Kidney tubule cell (primary cell): Measurements from ENCODE around the gene SFT2D3.

Source experiments
- DNase-seq: peaks from one replicate; pipeline ENCODE4 v3.0.0-alpha.2; 2018; ENCODE audit warnings: low spot score

SFT2D3 gene

DNA sequence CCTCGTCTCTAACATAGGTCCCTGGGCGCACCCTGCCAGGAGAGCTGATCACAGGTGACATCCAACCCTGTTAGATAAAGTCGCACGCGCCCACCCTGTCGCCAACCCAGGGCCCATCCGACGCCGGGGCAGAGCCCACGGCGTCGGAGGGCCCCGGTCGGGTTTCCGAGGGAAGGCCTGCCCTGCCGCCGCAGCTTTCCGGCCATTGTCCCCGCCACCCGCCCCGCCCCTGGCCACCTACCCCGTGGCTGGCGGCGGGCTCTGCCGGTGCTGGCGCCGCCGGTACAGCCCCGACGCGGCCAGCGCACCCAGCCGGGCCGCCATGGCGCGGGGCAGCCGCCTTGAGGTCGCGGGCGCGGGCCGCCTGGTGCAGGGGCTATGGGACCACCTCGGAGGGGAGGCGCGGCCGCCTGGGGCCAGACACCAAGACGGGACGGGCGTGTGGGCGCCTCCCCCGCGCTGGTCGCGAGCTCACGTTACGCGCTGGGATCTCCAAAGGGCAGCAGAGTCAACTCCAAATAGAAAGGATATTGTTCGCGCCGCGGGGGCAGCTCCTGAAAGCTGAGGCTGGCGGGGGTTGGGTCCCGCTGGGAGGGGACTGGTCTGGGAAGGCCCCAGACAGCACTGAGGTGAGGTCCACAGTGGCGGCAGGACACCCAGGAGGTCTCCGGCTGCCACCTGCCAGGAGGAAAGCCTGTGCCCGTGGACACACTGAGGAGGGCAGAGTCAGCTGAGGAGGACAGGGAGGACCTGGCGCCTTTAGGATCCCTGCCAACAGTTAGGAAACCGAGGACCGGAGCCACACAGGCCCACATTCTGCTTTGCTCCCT lies 37.0 kb upstream of the SFT2D3 start:
- no peak for DNase-seq

DNA sequence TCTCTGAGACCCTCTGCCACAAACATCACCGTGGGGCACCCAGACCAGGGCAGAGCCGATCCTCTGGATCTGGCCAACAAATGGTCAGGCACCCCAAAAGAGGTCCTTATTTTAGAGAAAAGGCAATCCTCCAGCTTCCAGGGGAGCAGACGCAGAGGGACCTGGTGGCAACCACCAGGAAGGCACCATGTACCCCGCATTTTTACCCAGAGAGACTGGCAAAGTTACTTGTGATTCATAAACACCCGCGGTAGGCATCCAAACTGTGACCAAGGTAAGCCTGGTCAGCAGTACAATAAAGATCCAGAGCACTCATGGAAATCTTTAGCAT lies 36.4 kb upstream of the SFT2D3 start:
- no peak for DNase-seq

DNA sequence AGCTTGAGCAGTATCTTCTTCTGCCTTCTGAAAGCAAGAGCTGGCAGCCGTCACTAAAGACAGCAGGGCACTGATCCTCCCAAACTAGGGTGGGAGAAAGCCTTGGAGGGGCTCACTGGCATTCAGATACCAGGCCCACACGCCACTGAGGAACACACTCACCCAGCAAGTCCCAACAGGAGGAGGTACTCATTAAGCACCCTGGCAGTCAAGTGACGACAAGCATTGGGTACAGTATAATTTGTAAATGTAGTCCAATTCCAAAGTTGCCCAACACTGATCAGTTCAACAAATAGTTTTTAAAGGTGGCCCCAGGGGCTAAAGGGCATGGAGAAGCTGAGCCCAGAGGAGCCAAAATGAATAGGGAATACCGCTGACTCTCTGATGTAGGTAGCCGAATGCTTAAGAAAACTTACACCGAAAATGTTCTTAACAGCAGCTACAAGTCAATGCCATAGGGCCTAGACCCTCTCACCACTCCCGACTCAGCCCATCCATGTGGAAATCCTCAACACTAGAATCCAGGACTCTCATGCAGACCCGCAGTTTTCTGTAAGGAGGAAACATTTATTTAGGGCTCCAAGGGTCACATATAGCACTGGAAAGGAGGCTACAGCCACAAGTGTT lies 35.9 kb upstream of the SFT2D3 start:
- DNase-seq, result no peak

DNA sequence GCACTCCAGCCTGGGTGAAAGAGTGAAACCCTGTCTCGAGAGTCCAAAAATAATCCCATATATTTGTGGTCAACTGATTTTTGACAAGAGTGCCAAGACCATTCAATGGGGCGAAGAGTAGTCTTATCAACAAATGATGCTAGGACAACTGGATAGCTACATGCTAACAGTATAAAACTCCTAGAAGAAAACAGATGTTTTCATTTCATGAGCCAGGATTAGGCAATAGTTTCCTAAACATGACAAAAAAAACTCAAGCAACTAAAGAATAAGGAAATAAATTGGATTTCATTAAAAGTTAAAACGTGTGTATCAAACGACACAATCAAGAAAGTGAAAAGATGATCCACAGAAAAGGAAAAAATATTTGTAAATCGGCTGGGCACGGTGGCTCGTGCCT lies 32.2 kb upstream of the SFT2D3 start:
- DNase-seq, result no peak

DNA sequence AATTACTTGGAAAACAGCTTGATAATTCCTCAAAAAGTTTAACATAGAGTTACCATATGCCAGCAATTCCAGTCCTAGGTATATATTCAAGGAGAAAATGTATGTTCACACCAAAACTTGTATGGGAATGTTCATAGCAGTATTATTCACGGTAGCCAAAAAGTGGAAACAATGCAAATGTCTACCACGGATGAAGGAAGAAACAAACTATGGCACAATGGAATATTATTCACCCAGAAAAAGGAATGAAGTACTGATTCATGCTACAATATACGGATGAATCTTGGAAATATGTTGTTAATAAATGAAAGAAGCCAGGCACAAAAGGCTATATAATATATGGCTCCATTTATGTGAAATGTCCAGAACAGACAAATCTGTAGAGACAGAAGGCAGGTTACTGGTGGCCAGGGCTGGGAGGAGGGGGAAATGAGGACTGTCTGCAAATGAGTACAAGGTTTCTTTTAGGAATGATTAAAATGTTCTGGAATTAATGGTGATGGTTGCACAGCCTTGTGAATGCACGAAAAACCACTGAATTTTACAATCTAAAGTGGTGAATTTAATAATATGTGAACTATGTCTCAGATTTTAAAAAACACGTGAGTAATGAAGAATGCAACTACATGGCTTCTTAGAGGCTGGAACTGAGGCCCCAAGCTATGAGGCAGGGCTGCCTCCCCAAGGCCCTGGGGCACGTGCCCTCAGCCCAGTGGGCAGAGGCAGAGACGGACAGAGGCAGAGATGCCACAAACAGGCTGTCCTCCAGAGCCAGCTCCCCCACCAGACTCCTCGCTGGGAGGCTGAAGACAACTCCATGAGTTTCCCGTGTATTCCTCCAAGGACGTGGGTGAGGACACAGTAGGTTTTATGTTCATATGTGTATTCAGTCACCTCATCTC lies 31.0 kb upstream of the SFT2D3 start:
- no peak for DNase-seq

DNA sequence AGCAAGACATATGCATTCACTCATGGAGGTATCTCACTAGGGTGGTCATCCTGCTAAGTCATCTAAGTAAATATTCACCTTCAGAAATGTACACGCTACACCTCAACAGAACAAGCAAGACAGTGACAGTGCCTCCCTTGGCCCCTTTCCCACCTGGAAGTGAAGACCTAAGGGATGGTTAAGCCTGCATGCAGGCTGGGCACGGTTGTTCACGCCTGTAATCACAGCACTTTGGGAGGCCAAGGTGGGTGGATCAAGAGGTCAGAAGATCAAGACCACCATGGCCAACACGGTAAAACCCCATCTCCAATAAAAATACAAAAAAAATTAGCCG lies 30.4 kb upstream of the SFT2D3 start:
- DNase-seq, result no peak

- DNase-seq, result no peak
Observed at GRCh38 chr2:127671557-127672302, 29.6 kb upstream of the SFT2D3 start.

GRCh38 chr2:127672341-127673224 lies 28.7 kb upstream of the SFT2D3 start:
- no peak for DNase-seq

GRCh38 chr2:127673291-127674069 lies 27.8 kb upstream of the SFT2D3 start:
- no peak for DNase-seq

GRCh38 chr2:127674241-127675209 lies 26.8 kb upstream of the SFT2D3 start:
- DNase-seq, result no peak

DNA sequence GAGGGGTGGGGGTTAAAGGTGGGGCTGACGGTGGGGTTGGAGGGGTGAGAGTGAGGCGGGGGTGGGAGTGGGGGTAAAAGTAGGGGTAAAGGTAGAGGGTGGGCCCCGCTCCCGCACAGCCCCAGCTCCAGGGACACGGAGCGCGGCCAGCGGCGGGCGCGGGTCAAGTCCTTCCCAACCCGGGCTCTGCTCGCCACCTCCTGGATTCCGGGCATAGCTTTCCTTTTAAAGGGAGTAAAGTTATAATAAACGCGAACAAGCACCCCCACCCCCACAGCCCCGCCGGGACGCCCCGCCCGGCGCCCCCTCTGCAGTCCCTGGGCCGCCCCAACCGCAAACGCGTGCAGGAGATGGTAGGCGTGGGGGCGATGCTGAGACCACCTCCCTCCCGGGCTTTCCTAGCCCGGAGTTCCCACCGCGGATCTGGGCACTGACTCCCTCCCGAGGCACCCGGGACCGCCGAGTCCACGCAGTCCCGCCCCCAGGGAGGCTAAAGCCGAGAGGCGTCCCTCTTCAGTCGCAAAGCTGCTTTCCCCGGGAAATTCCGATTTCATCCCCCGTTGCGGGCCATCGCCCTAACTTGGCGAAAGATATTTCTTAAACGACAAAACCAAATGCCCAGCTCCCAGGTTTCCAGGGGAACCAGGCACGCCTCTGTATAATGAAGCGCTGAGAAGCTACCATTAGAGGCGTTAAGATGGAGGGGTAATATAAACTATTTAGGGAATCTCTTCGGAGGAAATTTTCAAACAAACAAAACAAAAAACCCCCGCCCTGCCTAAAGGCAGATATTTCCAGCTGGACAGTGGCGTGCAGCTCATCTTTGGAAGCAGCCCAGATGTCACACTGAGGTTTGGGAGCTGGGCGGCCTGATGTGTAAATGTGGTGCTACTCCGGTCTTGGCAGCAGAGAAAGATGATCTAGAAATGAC lies 25.7 kb upstream of the SFT2D3 start, which contains the start of gene LIMS2:
Gene LIMS2, minus strand, starts transcription at position 200 of the 931 bp plus-strand sequence. CDS start 506 bp downstream, outside the sequence.
- DNase-seq, result peak; percentile 33

DNA sequence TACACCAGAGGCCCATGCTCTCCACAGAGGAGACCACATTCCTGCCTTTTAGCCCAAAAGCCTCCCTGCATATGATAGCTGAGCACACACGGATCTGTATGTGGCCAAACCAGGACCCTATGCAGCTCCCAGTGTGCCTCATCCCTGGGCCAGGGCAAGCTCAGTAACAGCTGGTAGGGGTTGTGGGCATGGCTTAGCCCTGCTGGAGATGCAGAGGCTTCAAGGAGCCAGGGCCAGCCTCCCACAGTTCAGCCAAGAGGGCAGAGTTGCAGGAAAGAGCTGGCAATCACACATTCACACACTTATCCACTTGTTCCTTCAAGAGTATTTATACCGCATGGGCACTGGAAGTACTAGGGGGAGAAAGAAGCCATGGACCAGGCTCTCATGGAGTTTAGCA lies 24.4 kb upstream of the SFT2D3 start:
- no peak for DNase-seq

GRCh38 chr2:127678531-127678930 lies 22.8 kb upstream of the SFT2D3 start:
- no peak for DNase-seq

- DNase-seq, result no peak
Observed at GRCh38 chr2:127678991-127679390, 22.3 kb upstream of the SFT2D3 start.

GRCh38 chr2:127679680-127680361 lies 21.5 kb upstream of the SFT2D3 start:
- DNase-seq, result no peak

- no peak for DNase-seq
Observed at GRCh38 chr2:127680706-127681287, 20.5 kb upstream of the SFT2D3 start.

- no peak for DNase-seq
Observed at GRCh38 chr2:127681288-127681804, 20.0 kb upstream of the SFT2D3 start.
